HCT116 (cell line): ENCODE results near the gene FIZ1. TPM values are rescaled to one million over a fixed set of nuclear protein-coding genes. Genes with fewer than 3 reads are reported as not detected.

Experiments
- ATAC-seq: fragments of 200-7000 bp; cut with Tn5 transposase; 2 replicates; pipeline ENCODE4 v1.9.1; 2020; ENCODE audit warnings: mild to moderate bottlenecking, moderate library complexity
- BruUV-seq: library from RNA; stranded (reverse); fragments of 400-500 nt; replicated peaks from 2 replicates; lab custom pipeline; 2021; lab: Mats Ljungman, UMichigan
- CTCF ChIA-PET: fragments of 300-600 bp; sonication (Branson Sonifier 250); formaldehyde crosslinking; loops from one replicate; lab custom pipeline; 2021; ENCODE audit warnings: antibody characterized with exemption; lab: Charles Lee
- POLR2A ChIA-PET: fragments of 300-600, 350-600 bp; sonication (Branson Sonifier 250); formaldehyde crosslinking; loops from one replicate; lab custom pipeline; 2021; ENCODE audit warnings: antibody characterized with exemption; lab: Charles Lee
- RAD21 ChIA-PET, 2 experiments: fragments of 300-600 bp; sonication (Branson Sonifier 250); formaldehyde crosslinking; loops; one replicate each; lab custom pipeline; 2023; ENCODE audit warnings: low total read pairs in 2 of 2; ENCODE audit not compliant: uncharacterized antibody in 2 of 2, unreplicated experiment in 2 of 2, low non-redundant PET in 1 of 2; lab: Charles Lee
- DNase-seq: peaks from one replicate; pipeline ENCODE4 v3.0.0-alpha.2; 2010; ENCODE audit warnings: low read depth, low spot score
- H2AFZ ChIP-seq: fragments of 200-600 bp; shearing (Covaris generic), sonication (generic); 2 replicates; pipeline ENCODE4 v1.6.1; 2017; ENCODE audit warnings: low read depth, mixed run types, mixed read lengths, antibody characterized with exemption, low read length; ENCODE audit not compliant: poor library complexity, severe bottlenecking
- H3K27ac ChIP-seq: 2 replicates; pipeline ENCODE4 v1.5.1; 2012; ENCODE audit warnings: low read depth, low read length
- H3K27me3 ChIP-seq: fragments of 200-600 bp; sonication (generic); 2 replicates; pipeline ENCODE4 v1.6.1; 2016; ENCODE audit warnings: mixed run types, low read length, mixed read lengths; ENCODE audit not compliant: insufficient read depth
- H3K36me3 ChIP-seq, 2 experiments: fragments of 200-500 bp in 1 of 2; fragments of 200-600 bp in 1 of 2; sonication (Bioruptor generic) in 1 of 2; sonication (generic) in 1 of 2; 2 replicates each; pipeline versions ENCODE4 v1.5.1 to v1.6.1; 2014 to 2016; ENCODE audit warnings: low read length in 2 of 2, inconsistent platforms in 1 of 2, mixed read lengths in 1 of 2, mixed run types in 1 of 2; ENCODE audit not compliant: insufficient read depth in 2 of 2, control insufficient read depth in 1 of 2
- H3K4me1 ChIP-seq, 2 experiments: fragments of 200-600 bp in 1 of 2; sonication (generic) in 1 of 2; 2 replicates each; pipeline versions ENCODE4 v1.5.1 to v1.6.1; 2012 to 2017; ENCODE audit warnings: low read length in 2 of 2, inconsistent platforms in 1 of 2, mild to moderate bottlenecking in 1 of 2, mixed read lengths in 1 of 2, mixed run types in 1 of 2, moderate library complexity in 1 of 2; ENCODE audit not compliant: insufficient read depth in 2 of 2, control insufficient read depth in 1 of 2
- H3K4me2 ChIP-seq: fragments of 200-600 bp; sonication (generic); 2 replicates; pipeline ENCODE4 v1.6.1; 2017; ENCODE audit warnings: mixed run types, low read length, mixed read lengths
- H3K4me3 ChIP-seq, 2 experiments: fragments of 200-600 bp in 1 of 2; sonication (generic) in 1 of 2; replicated peaks in 1 of 2; 2 replicates each; pipeline ENCODE4 v1.5.1; 2011 to 2016; ENCODE audit warnings: low read length in 2 of 2, control low read depth in 1 of 2, low read depth in 1 of 2, mild to moderate bottlenecking in 1 of 2, mixed read lengths in 1 of 2, mixed run types in 1 of 2
- H3K79me2 ChIP-seq: fragments of 200-600 bp; sonication (generic); 2 replicates; pipeline ENCODE4 v1.6.1; 2017; ENCODE audit warnings: mild to moderate bottlenecking, mixed run types, low read length, moderate library complexity, mixed read lengths; ENCODE audit not compliant: insufficient read depth
- H3K9ac ChIP-seq: fragments of 200-600 bp; sonication (generic); 2 replicates; pipeline ENCODE4 v1.6.1; 2016; ENCODE audit warnings: low read length, mixed read lengths
- H3K9me2 ChIP-seq: fragments of 200-600 bp; sonication (generic), shearing (Covaris generic); 2 replicates; pipeline ENCODE4 v1.6.1; 2017; ENCODE audit warnings: mixed run types, mild to moderate bottlenecking, moderate library complexity; ENCODE audit not compliant: insufficient read depth
- H3K9me3 ChIP-seq, 2 experiments: fragments of 200-500 bp in 1 of 2; fragments of 200-600 bp in 1 of 2; sonication (Bioruptor generic) in 1 of 2; sonication (generic) in 1 of 2; 2 replicates each; pipeline ENCODE4 v1.6.1; 2014 to 2017; ENCODE audit warnings: low read length in 2 of 2, mixed read lengths in 2 of 2, inconsistent platforms in 1 of 2, low read depth in 1 of 2, mild to moderate bottlenecking in 1 of 2, mixed run types in 1 of 2, moderate library complexity in 1 of 2; ENCODE audit not compliant: control insufficient read depth in 1 of 2, insufficient read depth in 1 of 2
- H4K20me1 ChIP-seq: fragments of 200-600 bp; sonication (generic), shearing (Covaris generic); 2 replicates; pipeline ENCODE4 v1.6.1; 2017; ENCODE audit warnings: mixed run types, mild to moderate bottlenecking, moderate library complexity; ENCODE audit not compliant: insufficient read depth
- CBX3 ChIP-seq: IDR thresholded peaks from 2 replicates; pipeline ENCODE4 v1.6.1; 2012; ENCODE audit warnings: low read depth
- ELF1 ChIP-seq: IDR thresholded peaks from 2 replicates; pipeline ENCODE4 v1.6.1; 2012; ENCODE audit warnings: low read depth, borderline replicate concordance
- EZH2 ChIP-seq: fragments of 200-600 bp; sonication (generic); IDR thresholded peaks from 2 replicates; pipeline ENCODE4 v1.6.1; 2017; ENCODE audit warnings: antibody characterized with exemption, mixed run types
- EZH2phosphoT487 ChIP-seq: fragments of 200-600 bp; IDR thresholded peaks from 2 replicates; pipeline ENCODE4 v1.6.1; 2018; ENCODE audit warnings: antibody characterized with exemption, borderline replicate concordance
- FOSL1 ChIP-seq: IDR thresholded peaks from 2 replicates; pipeline ENCODE4 v1.6.1; 2012; ENCODE audit warnings: low read depth
- JUND ChIP-seq: IDR thresholded peaks from 2 replicates; pipeline ENCODE4 v1.6.1; 2012
- POLR2A ChIP-seq: IDR thresholded peaks from 2 replicates; pipeline ENCODE4 v1.7.0; 2011; ENCODE audit warnings: borderline replicate concordance; ENCODE audit not compliant: insufficient read depth, insufficient read length; ENCODE audit errors: extremely low read depth
- POLR2AphosphoS5 ChIP-seq: IDR thresholded peaks from 2 replicates; pipeline ENCODE4 v1.6.1; 2011; ENCODE audit warnings: mild to moderate bottlenecking, low read depth, low read length, moderate library complexity
- RAD21 ChIP-seq: IDR thresholded peaks from 2 replicates; pipeline ENCODE4 v1.6.1; 2012; ENCODE audit warnings: low read depth, mild to moderate bottlenecking
- SP1 ChIP-seq: IDR thresholded peaks from 2 replicates; pipeline ENCODE4 v1.6.1; 2012; ENCODE audit warnings: low read depth
- SRF ChIP-seq: IDR thresholded peaks from 2 replicates; pipeline ENCODE4 v1.6.1; 2012; ENCODE audit warnings: low read depth
- TCF7L2 ChIP-seq: IDR thresholded peaks from 2 replicates; pipeline ENCODE4 v1.7.0; 2011; ENCODE audit warnings: borderline replicate concordance, inconsistent platforms; ENCODE audit not compliant: insufficient read depth, insufficient read length; ENCODE audit errors: extremely low read depth
- YY1 ChIP-seq: IDR thresholded peaks from 2 replicates; pipeline ENCODE4 v1.6.1; 2011; ENCODE audit warnings: low read length, low read depth, moderate library complexity, mild to moderate bottlenecking; ENCODE audit not compliant: insufficient replicate concordance; ENCODE audit errors: extremely low read depth
- ZFX ChIP-seq: fragments of 450-650 bp; IDR thresholded peaks from 2 replicates; pipeline ENCODE4 v1.6.1; 2017
- ZNF274 ChIP-seq: fragments of 200-500 bp; sonication (Bioruptor generic); IDR thresholded peaks from 2 replicates; pipeline ENCODE4 v1.6.1; 2014; ENCODE audit warnings: mild to moderate bottlenecking, low read depth, low read length, inconsistent platforms
- intact Hi-C: fragments of 100-400 bp; cut with micrococcal nuclease; formaldehyde crosslinking; loops from 2 replicates; pipeline ENCODE4 v1.10.0; 2022
- total RNA-seq: library from RNA; stranded (reverse); gene quantifications from one replicate; pipeline ENCODE4 v1.2.1, GENCODE V29; 2021; ENCODE audit not compliant: unreplicated experiment
- TF ChIP-seq, protein P1 (sequence below): IDR thresholded peaks from 2 replicates; pipeline ENCODE4 v1.6.1; 2011; ENCODE audit warnings: mild to moderate bottlenecking, low read length, moderate library complexity; ENCODE audit not compliant: insufficient replicate concordance; ENCODE audit errors: extremely low read depth
- TF ChIP-seq, protein P2 (sequence below): IDR thresholded peaks from 2 replicates; pipeline ENCODE4 v1.6.1; 2012; ENCODE audit warnings: low read depth
- TF ChIP-seq, protein P3 (sequence below), 3 experiments: fragments of 200-600 bp in 1 of 3; sonication (generic) in 1 of 3; IDR thresholded peaks in 2 of 3; conservative IDR thresholded peaks in 1 of 3; 2 replicates each; pipeline ENCODE4 v1.5.1; 2012 to 2017; ENCODE audit warnings: low read depth in 2 of 3, low read length in 2 of 3, antibody characterized with exemption in 1 of 3, borderline replicate concordance in 1 of 3, control low read depth in 1 of 3, mild to moderate bottlenecking in 1 of 3, mixed read lengths in 1 of 3, mixed run types in 1 of 3, moderate library complexity in 1 of 3; ENCODE audit not compliant: insufficient read depth in 1 of 3
- TF ChIP-seq, protein P4 (sequence below): IDR thresholded peaks from 2 replicates; pipeline ENCODE4 v1.6.1; 2012

Gene FIZ1
- total RNA-seq, 1 experiment from 2014 or later: 15.3 TPM

DNA sequence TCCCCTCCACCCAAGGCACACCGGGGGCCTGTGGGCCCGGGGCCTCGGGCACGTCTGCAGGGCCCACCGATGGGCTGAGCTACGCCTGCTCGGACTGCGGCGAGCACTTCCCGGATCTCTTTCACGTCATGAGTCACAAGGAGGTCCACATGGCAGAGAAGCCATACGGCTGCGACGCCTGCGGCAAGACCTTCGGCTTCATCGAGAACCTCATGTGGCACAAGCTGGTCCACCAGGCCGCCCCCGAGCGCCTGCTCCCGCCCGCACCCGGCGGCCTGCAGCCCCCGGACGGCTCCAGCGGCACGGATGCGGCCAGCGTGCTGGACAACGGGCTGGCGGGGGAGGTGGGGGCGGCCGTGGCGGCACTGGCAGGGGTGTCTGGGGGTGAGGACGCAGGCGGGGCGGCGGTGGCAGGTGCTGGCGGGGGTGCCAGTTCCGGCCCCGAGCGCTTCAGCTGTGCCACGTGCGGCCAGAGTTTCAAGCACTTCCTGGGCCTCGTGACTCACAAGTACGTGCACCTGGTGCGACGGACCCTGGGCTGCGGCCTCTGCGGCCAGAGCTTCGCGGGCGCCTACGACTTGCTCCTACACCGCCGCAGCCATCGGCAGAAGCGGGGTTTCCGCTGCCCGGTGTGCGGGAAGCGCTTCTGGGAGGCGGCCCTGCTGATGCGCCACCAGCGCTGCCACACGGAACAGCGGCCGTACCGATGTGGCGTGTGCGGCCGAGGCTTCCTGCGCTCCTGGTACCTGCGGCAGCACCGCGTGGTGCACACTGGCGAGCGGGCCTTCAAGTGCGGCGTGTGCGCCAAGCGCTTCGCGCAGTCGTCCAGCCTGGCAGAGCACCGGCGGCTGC, 16.5 kb upstream of the FIZ1 start:
- no peak overlapping the region for H3K27ac ChIP-seq
- intact Hi-C loops: no loop called here
- H3K79me2 ChIP-seq: peaks cover 6% of the 10 kb centered on the region; the same call in 1 of the 2 replicates
- no peaks in the 10 kb centered on the region for H3K4me1 ChIP-seq
- H3K4me3 ChIP-seq: no peak overlapping the region
- ChIA-PET POLR2A (no interaction called here), CTCF (no interaction called here), RAD21 (no interaction called here)
- BruUV-seq: no TSS peak
- no peaks in the 10 kb centered on the region for H3K9me3 ChIP-seq
- ATAC-seq: no peak
- no peak overlapping the region for H2AFZ ChIP-seq
- H3K27me3 ChIP-seq: no peaks in the 10 kb centered on the region
- no peak for DNase-seq
- no peak overlapping the region for H3K9ac ChIP-seq
- no peak overlapping the region for H3K4me2 ChIP-seq
- H4K20me1 ChIP-seq: no peaks in the 10 kb centered on the region
- H3K9me2 ChIP-seq: no peaks in the 10 kb centered on the region
- H3K36me3 ChIP-seq: peaks cover 0 to 7% of the 10 kb centered on the region in 2 experiments; a peak in 2 of 4 replicates
- TF ChIP-seq, protein P1, sequence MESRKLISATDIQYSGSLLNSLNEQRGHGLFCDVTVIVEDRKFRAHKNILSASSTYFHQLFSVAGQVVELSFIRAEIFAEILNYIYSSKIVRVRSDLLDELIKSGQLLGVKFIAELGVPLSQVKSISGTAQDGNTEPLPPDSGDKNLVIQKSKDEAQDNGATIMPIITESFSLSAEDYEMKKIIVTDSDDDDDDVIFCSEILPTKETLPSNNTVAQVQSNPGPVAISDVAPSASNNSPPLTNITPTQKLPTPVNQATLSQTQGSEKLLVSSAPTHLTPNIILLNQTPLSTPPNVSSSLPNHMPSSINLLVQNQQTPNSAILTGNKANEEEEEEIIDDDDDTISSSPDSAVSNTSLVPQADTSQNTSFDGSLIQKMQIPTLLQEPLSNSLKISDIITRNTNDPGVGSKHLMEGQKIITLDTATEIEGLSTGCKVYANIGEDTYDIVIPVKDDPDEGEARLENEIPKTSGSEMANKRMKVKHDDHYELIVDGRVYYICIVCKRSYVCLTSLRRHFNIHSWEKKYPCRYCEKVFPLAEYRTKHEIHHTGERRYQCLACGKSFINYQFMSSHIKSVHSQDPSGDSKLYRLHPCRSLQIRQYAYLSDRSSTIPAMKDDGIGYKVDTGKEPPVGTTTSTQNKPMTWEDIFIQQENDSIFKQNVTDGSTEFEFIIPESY: no peak
- TF ChIP-seq EZH2phosphoT487: no peak
- TF ChIP-seq YY1: no peak
- no peak for TF ChIP-seq TCF7L2
- TF ChIP-seq, protein P2, sequence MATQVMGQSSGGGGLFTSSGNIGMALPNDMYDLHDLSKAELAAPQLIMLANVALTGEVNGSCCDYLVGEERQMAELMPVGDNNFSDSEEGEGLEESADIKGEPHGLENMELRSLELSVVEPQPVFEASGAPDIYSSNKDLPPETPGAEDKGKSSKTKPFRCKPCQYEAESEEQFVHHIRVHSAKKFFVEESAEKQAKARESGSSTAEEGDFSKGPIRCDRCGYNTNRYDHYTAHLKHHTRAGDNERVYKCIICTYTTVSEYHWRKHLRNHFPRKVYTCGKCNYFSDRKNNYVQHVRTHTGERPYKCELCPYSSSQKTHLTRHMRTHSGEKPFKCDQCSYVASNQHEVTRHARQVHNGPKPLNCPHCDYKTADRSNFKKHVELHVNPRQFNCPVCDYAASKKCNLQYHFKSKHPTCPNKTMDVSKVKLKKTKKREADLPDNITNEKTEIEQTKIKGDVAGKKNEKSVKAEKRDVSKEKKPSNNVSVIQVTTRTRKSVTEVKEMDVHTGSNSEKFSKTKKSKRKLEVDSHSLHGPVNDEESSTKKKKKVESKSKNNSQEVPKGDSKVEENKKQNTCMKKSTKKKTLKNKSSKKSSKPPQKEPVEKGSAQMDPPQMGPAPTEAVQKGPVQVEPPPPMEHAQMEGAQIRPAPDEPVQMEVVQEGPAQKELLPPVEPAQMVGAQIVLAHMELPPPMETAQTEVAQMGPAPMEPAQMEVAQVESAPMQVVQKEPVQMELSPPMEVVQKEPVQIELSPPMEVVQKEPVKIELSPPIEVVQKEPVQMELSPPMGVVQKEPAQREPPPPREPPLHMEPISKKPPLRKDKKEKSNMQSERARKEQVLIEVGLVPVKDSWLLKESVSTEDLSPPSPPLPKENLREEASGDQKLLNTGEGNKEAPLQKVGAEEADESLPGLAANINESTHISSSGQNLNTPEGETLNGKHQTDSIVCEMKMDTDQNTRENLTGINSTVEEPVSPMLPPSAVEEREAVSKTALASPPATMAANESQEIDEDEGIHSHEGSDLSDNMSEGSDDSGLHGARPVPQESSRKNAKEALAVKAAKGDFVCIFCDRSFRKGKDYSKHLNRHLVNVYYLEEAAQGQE: no peak
- no peak for TF ChIP-seq POLR2AphosphoS5
- TF ChIP-seq EZH2: no peak
- TF ChIP-seq ZNF274: no peak
- TF ChIP-seq RAD21: no peak
- no peak for TF ChIP-seq ZFX
- no peak for TF ChIP-seq ELF1
- TF ChIP-seq, protein P3, sequence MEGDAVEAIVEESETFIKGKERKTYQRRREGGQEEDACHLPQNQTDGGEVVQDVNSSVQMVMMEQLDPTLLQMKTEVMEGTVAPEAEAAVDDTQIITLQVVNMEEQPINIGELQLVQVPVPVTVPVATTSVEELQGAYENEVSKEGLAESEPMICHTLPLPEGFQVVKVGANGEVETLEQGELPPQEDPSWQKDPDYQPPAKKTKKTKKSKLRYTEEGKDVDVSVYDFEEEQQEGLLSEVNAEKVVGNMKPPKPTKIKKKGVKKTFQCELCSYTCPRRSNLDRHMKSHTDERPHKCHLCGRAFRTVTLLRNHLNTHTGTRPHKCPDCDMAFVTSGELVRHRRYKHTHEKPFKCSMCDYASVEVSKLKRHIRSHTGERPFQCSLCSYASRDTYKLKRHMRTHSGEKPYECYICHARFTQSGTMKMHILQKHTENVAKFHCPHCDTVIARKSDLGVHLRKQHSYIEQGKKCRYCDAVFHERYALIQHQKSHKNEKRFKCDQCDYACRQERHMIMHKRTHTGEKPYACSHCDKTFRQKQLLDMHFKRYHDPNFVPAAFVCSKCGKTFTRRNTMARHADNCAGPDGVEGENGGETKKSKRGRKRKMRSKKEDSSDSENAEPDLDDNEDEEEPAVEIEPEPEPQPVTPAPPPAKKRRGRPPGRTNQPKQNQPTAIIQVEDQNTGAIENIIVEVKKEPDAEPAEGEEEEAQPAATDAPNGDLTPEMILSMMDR (IDR thresholded peaks at IDR 0.05 in 2 of 3, conservative IDR thresholded peaks at IDR 0.05 in 1 of 3; ENCODE audit: borderline replicate concordance in 1 of 3, insufficient read depth in 1 of 3, low read depth in 2 of 3, low read length in 2 of 3): no peak
- TF ChIP-seq JUND: no peak
- TF ChIP-seq, protein P4, sequence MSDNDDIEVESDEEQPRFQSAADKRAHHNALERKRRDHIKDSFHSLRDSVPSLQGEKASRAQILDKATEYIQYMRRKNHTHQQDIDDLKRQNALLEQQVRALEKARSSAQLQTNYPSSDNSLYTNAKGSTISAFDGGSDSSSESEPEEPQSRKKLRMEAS: no peak
- no peak for TF ChIP-seq SRF
- TF ChIP-seq CBX3: no peak
- TF ChIP-seq POLR2A: no peak
- TF ChIP-seq SP1: no peak
- TF ChIP-seq FOSL1: no peak
